Colonic mucosa (tissue), 4 donors: ENCODE measurements around the gene MTMR12. TPM values are rescaled to one million over a fixed set of nuclear protein-coding genes. Genes with fewer than 3 reads are reported as not detected.
"Not testable (repeated sequence)": the region's sequence is repeated elsewhere in the genome, so short reads cannot be mapped to it uniquely, and the experiment has no call there.

Experiments used
- DNase-seq: peaks from one replicate; pipeline ENCODE4 v3.0.0-alpha.2; 2020
- H3K27ac ChIP-seq: fragments of 200-600 bp; one replicate; pipeline ENCODE4 v1.8.0; 2021
- H3K27me3 ChIP-seq: fragments of 200-600 bp; one replicate; pipeline ENCODE4 v1.8.0; 2021
- H3K36me3 ChIP-seq: fragments of 200-600 bp; one replicate; pipeline ENCODE4 v1.8.0; 2021
- H3K4me1 ChIP-seq: fragments of 200-600 bp; one replicate; pipeline ENCODE4 v1.8.0; 2021; ENCODE audit warnings: mild to moderate bottlenecking
- H3K4me3 ChIP-seq: fragments of 200-600 bp; one replicate; pipeline ENCODE4 v1.8.0; 2021
- H3K9ac ChIP-seq, 2 donors: one replicate each; pipeline ENCODE4 v1.7.0; 2013; ENCODE audit warnings: control low read depth in 2 of 2, low read depth in 2 of 2, low read length in 2 of 2
- H3K9me3 ChIP-seq: fragments of 200-600 bp; one replicate; pipeline ENCODE4 v1.8.0; 2021
- CTCF ChIP-seq: fragments of 200-600 bp; IDR thresholded peaks from one replicate; pipeline ENCODE4 v1.8.0; 2022; ENCODE audit warnings: antibody characterized with exemption, mild to moderate bottlenecking
- intact Hi-C: fragments of 100-400 bp; cut with DNase I; formaldehyde crosslinking; loops from one replicate; pipeline ENCODE4 v1.14.1; 2022
- total RNA-seq, 2 donors: library from RNA; stranded (reverse); fragmentation: NEBNext Ultra II Directional in 1 of 2; extraction: Animal tissue kit (Norgen Biotek cat#: 25700) in 1 of 2; gene quantifications; one replicate each; pipeline ENCODE4 v1.2.1, GENCODE V29; 2021
- donor health status: healthy.
- donor health status: DM: no; HTN: no; CAD: no.
- donor health status: DM: no; HTN: no; CAD: no.

Gene MTMR12
- total RNA-seq, 2 donors from 2014 or later = 23.2 to 23.8 TPM

- no peak overlapping the region for H3K9ac ChIP-seq
- peaks cover 7% of the 10 kb centered on the region for H3K4me1 ChIP-seq
- H3K27ac ChIP-seq = no peak overlapping the region
- no peaks in the 10 kb centered on the region for H3K36me3 ChIP-seq
- TF ChIP-seq CTCF = no peak
- no peaks in the 10 kb centered on the region for H3K27me3 ChIP-seq
- peak; percentile 43 for DNase-seq
- H3K9me3 ChIP-seq = no peaks in the 10 kb centered on the region
- intact Hi-C loops = no loop called here
- no peak overlapping the region for H3K4me3 ChIP-seq
These were observed 15.3 kb downstream of the MTMR12 start for GRCh38 chr5:32297181-32298058.

GRCh38 chr5:32295966-32296772 is 16.6 kb downstream of the MTMR12 start:
- intact Hi-C loops, H3K27ac ChIP-seq, H3K9ac ChIP-seq: not testable (repeated sequence)

GRCh38 chr5:32291591-32291990 is 21.1 kb downstream of the MTMR12 start:
- Histone ChIP-seq H3K27me3 (no peaks in the 10 kb centered on the region), H3K36me3 (no peaks in the 10 kb centered on the region), H3K4me1 (no peaks in the 10 kb centered on the region), H3K27ac (no peak overlapping the region), H3K9ac (no peak overlapping the region), H3K9me3 (no peaks in the 10 kb centered on the region), H3K4me3 (no peak overlapping the region)
- intact Hi-C loops = no loop called here
- no peak for TF ChIP-seq CTCF
- no peak for DNase-seq

More at GRCh38 chr5:32295966-32296772, 16.6 kb downstream of the MTMR12 start:
- not testable (repeated sequence) for H3K4me3 ChIP-seq, H3K27me3 ChIP-seq, H3K4me1 ChIP-seq, H3K9me3 ChIP-seq, H3K36me3 ChIP-seq, DNase-seq

- Histone ChIP-seq H3K9me3 (no peaks in the 10 kb centered on the region), H3K27ac (no peak overlapping the region), H3K9ac (no peak overlapping the region), H3K4me1 (no peaks in the 10 kb centered on the region), H3K36me3 (no peaks in the 10 kb centered on the region), H3K4me3 (no peak overlapping the region), H3K27me3 (no peaks in the 10 kb centered on the region)
- DNase-seq = no peak
- intact Hi-C loops = no loop called here
- no peak for TF ChIP-seq CTCF
These were observed 21.8 kb downstream of the MTMR12 start for GRCh38 chr5:32290922-32291321.

GRCh38 chr5:32290501-32290900 is 22.2 kb downstream of the MTMR12 start:
- H3K9me3 ChIP-seq, H3K36me3 ChIP-seq, H3K27me3 ChIP-seq, H3K4me1 ChIP-seq, intact Hi-C loops, H3K4me3 ChIP-seq, DNase-seq, H3K9ac ChIP-seq, H3K27ac ChIP-seq: not testable (repeated sequence)

GRCh38 chr5:32289986-32290385 is 22.8 kb downstream of the MTMR12 start:
- H3K27ac ChIP-seq, H3K9ac ChIP-seq, H3K4me3 ChIP-seq, H3K4me1 ChIP-seq, DNase-seq, H3K27me3 ChIP-seq, H3K9me3 ChIP-seq, H3K36me3 ChIP-seq, intact Hi-C loops: not testable (repeated sequence)

GRCh38 chr5:32288135-32288534 is 24.6 kb downstream of the MTMR12 start:
- H3K4me3 ChIP-seq, H3K36me3 ChIP-seq, H3K9me3 ChIP-seq, H3K27ac ChIP-seq, intact Hi-C loops, DNase-seq, H3K9ac ChIP-seq, H3K27me3 ChIP-seq, H3K4me1 ChIP-seq: not testable (repeated sequence)

GRCh38 chr5:32287525-32287924 is 25.2 kb downstream of the MTMR12 start:
- H3K9me3 ChIP-seq, H3K36me3 ChIP-seq, H3K4me3 ChIP-seq, DNase-seq, H3K27ac ChIP-seq, intact Hi-C loops, H3K9ac ChIP-seq, H3K4me1 ChIP-seq, H3K27me3 ChIP-seq: not testable (repeated sequence)
